H9 (cell line): ENCODE results near the gene NCAM1. TPM values are rescaled to one million over a fixed set of nuclear protein-coding genes. Genes with fewer than 3 reads are reported as not detected.

Experiments
- DNase-seq: peaks from one replicate; pipeline ENCODE4 v3.0.0-alpha.2; 2017
- H2AFZ ChIP-seq: one replicate; pipeline ENCODE4 v1.6.1; 2013; ENCODE audit warnings: mild to moderate bottlenecking, low read length, control low read depth, moderate library complexity
- H2AK5ac ChIP-seq: 2 replicates; pipeline ENCODE4 v1.6.1; 2013; ENCODE audit warnings: low read length, control low read depth, mixed read lengths; ENCODE audit not compliant: insufficient read length
- H2BK120ac ChIP-seq: one replicate; pipeline ENCODE4 v1.6.1; 2013; ENCODE audit warnings: low read depth, mild to moderate bottlenecking, low read length, control low read depth, inconsistent platforms; ENCODE audit not compliant: poor library complexity, severe bottlenecking
- H2BK12ac ChIP-seq: 2 replicates; pipeline ENCODE4 v1.6.1; 2013; ENCODE audit warnings: low read length, control low read depth, mixed read lengths, low read depth; ENCODE audit not compliant: insufficient read length
- H2BK15ac ChIP-seq: 2 replicates; pipeline ENCODE4 v1.6.1; 2013; ENCODE audit warnings: low read depth, low read length, control low read depth
- H2BK20ac ChIP-seq: one replicate; pipeline ENCODE4 v1.6.1; 2013; ENCODE audit warnings: low read depth, mild to moderate bottlenecking, low read length, control low read depth, inconsistent platforms; ENCODE audit not compliant: poor library complexity, severe bottlenecking
- H2BK5ac ChIP-seq: 2 replicates; pipeline ENCODE4 v1.6.1; 2013; ENCODE audit warnings: low read length, control low read depth, mixed read lengths; ENCODE audit not compliant: insufficient read length
- H3K14ac ChIP-seq: 2 replicates; pipeline ENCODE4 v1.6.1; 2013; ENCODE audit warnings: low read length, control low read depth; ENCODE audit not compliant: insufficient read depth
- H3K18ac ChIP-seq: 2 replicates; pipeline ENCODE4 v1.6.1; 2013; ENCODE audit warnings: low read depth, mild to moderate bottlenecking, mixed read lengths, low read length, control low read depth; ENCODE audit not compliant: insufficient read length
- H3K23ac ChIP-seq: 2 replicates; pipeline ENCODE4 v1.6.1; 2013; ENCODE audit warnings: low read length, control low read depth, mixed read lengths, low read depth; ENCODE audit not compliant: insufficient read length
- H3K23me2 ChIP-seq: 2 replicates; pipeline ENCODE4 v1.6.1; 2013; ENCODE audit warnings: low read depth, mild to moderate bottlenecking, mixed read lengths, low read length, control low read depth; ENCODE audit not compliant: insufficient read length, poor library complexity, severe bottlenecking
- H3K27ac ChIP-seq: 2 replicates; pipeline ENCODE4 v1.5.1; 2013; ENCODE audit warnings: low read length, control low read depth, mixed read lengths, low read depth; ENCODE audit not compliant: insufficient read length
- H3K27me3 ChIP-seq: 2 replicates; pipeline ENCODE4 v1.6.1; 2013; ENCODE audit warnings: low read length, control low read depth, inconsistent platforms; ENCODE audit not compliant: insufficient read depth
- H3K4ac ChIP-seq: 2 replicates; pipeline ENCODE4 v1.6.1; 2013; ENCODE audit warnings: low read depth, mild to moderate bottlenecking, control low read depth, inconsistent platforms, low read length, moderate library complexity
- H3K4me1 ChIP-seq: 2 replicates; pipeline ENCODE4 v1.6.1; 2013; ENCODE audit warnings: low read length, control low read depth, inconsistent platforms; ENCODE audit not compliant: insufficient read depth
- H3K4me2 ChIP-seq: 2 replicates; pipeline ENCODE4 v1.6.1; 2013; ENCODE audit warnings: low read length, control low read depth, mixed read lengths; ENCODE audit not compliant: insufficient read length, insufficient read depth
- H3K56ac ChIP-seq: 2 replicates; pipeline ENCODE4 v1.6.1; 2013; ENCODE audit warnings: low read depth, mild to moderate bottlenecking, mixed read lengths, low read length, control low read depth; ENCODE audit not compliant: insufficient read length
- H3K79me1 ChIP-seq: 2 replicates; pipeline ENCODE4 v1.6.1; 2013; ENCODE audit warnings: low read depth, mild to moderate bottlenecking, moderate library complexity, low read length, control low read depth, inconsistent platforms; ENCODE audit not compliant: insufficient read depth, poor library complexity, severe bottlenecking
- H3K79me2 ChIP-seq: 2 replicates; pipeline ENCODE4 v1.6.1; 2013; ENCODE audit warnings: low read length, control low read depth, inconsistent platforms; ENCODE audit not compliant: insufficient read depth
- H3K9ac ChIP-seq: 2 replicates; pipeline ENCODE4 v1.6.1; 2013; ENCODE audit warnings: low read length, control low read depth, mixed read lengths; ENCODE audit not compliant: insufficient read length; ENCODE audit errors: extremely low read depth
- H3K9me3 ChIP-seq: one replicate; pipeline ENCODE4 v1.6.1; 2013; ENCODE audit warnings: low read depth, low read length, inconsistent platforms; ENCODE audit not compliant: control insufficient read depth
- H3T11ph ChIP-seq: one replicate; pipeline ENCODE4 v1.6.1; 2013; ENCODE audit warnings: mild to moderate bottlenecking, low read length, control low read depth, inconsistent platforms
- H4K20me1 ChIP-seq: one replicate; pipeline ENCODE4 v1.6.1; 2013; ENCODE audit not compliant: control insufficient read depth, insufficient read length, insufficient read depth
- H4K5ac ChIP-seq: 2 replicates; pipeline ENCODE4 v1.6.1; 2013; ENCODE audit warnings: low read depth, mild to moderate bottlenecking, mixed read lengths, low read length, control low read depth; ENCODE audit not compliant: insufficient read length
- H4K8ac ChIP-seq: replicated peaks from 2 replicates; pipeline ENCODE4 v1.6.1; 2013; ENCODE audit warnings: low read length, control low read depth, mixed read lengths, low read depth; ENCODE audit not compliant: insufficient read length
- H4K91ac ChIP-seq: 2 replicates; pipeline ENCODE4 v1.6.1; 2013; ENCODE audit warnings: low read depth, mild to moderate bottlenecking, moderate library complexity, mixed read lengths, low read length, control low read depth; ENCODE audit not compliant: insufficient read length
- H3K27ac Mint-ChIP-seq, 3 experiments: 2 replicates in 2 of 3; 3 replicates in 1 of 3; pipeline ENCODE4 v1.8.0; 2020 to 2021; ENCODE audit warnings: mixed read lengths in 3 of 3, mild to moderate bottlenecking in 1 of 3, moderate library complexity in 1 of 3
- H3K27me3 Mint-ChIP-seq: 2 replicates; pipeline ENCODE4 v1.8.0; 2021; ENCODE audit warnings: low read depth, mild to moderate bottlenecking, moderate library complexity, mixed read lengths
- H3K36me3 Mint-ChIP-seq, 3 experiments: 2 replicates in 2 of 3; 3 replicates in 1 of 3; pipeline ENCODE4 v1.8.0; 2020 to 2021; ENCODE audit warnings: low read depth in 3 of 3, mixed read lengths in 3 of 3; ENCODE audit not compliant: insufficient read depth in 1 of 3
- H3K4me1 Mint-ChIP-seq, 2 experiments: 2 replicates each; pipeline ENCODE4 v1.8.0; 2020; ENCODE audit warnings: mixed read lengths in 2 of 2
- H3K4me3 Mint-ChIP-seq, 2 experiments: 2 replicates in 1 of 2; 3 replicates in 1 of 2; pipeline ENCODE4 v1.8.0; 2020 to 2021; ENCODE audit warnings: mild to moderate bottlenecking in 2 of 2, mixed read lengths in 2 of 2, moderate library complexity in 1 of 2
- H3K9me3 Mint-ChIP-seq, 2 experiments: 2 replicates in 1 of 2; 3 replicates in 1 of 2; pipeline ENCODE4 v1.8.0; 2020; ENCODE audit warnings: mild to moderate bottlenecking in 2 of 2, mixed read lengths in 2 of 2, moderate library complexity in 1 of 2
- CTCF ChIP-seq: fragments of 200-600 bp; sonication (generic); conservative IDR thresholded peaks from 3 replicates; pipeline ENCODE4 v1.8.0; 2021; ENCODE audit warnings: antibody characterized with exemption, mild to moderate bottlenecking
- WGBS: extraction: QIAGEN DNeasy Blood & Tissue Kit; methylation state at CpG from one replicate; pipeline ENCODE4 v1.1.7; 2013; ENCODE audit warnings: missing lambda C conversion rate, low lambda C conversion rate, mixed read lengths; ENCODE audit not compliant: insufficient read length; ENCODE audit errors: extremely low coverage; 5-methylcytosine and 5-hydroxymethylcytosine counted together
- total RNA-seq: library from RNA; stranded (reverse); gene quantifications from 2 replicates; pipeline ENCODE4 v1.2.1, GENCODE V29; 2021

Gene NCAM1
- total RNA-seq, 1 experiment from 2014 or later, result 2.5 TPM

- DNase-seq, result no peak
- Mint-ChIP-seq H3K36me3 (peaks cover 0 to 2% (median 0%) of the 10 kb centered on the region in 3 experiments; a peak in 2 of 7 replicates), H3K9me3 (no peaks in the 10 kb centered on the region; a peak in 1 of 5 replicates), H3K4me1 (peaks cover 5 to 11% of the 10 kb centered on the region in 2 experiments), H3K27me3 (no peaks in the 10 kb centered on the region; the same call in 1 of the 2 replicates), H3K4me3 (no peak overlapping the region), H3K27ac (no peak overlapping the region)
- Histone ChIP-seq H2AFZ (no peak overlapping the region), H4K91ac (no peak overlapping the region), H2BK12ac (no peak overlapping the region), H2BK5ac (no peak overlapping the region), H3T11ph (no peak overlapping the region), H3K18ac (no peak overlapping the region), H3K4ac (no peak overlapping the region), H3K9me3 (no peaks in the 10 kb centered on the region), H3K79me1 (no peaks in the 10 kb centered on the region), H3K27ac (no peak overlapping the region), H3K23ac (no peak overlapping the region), H3K79me2 (no peaks in the 10 kb centered on the region), H2BK120ac (no peak overlapping the region), H3K14ac (no peak overlapping the region), H3K27me3 (no peaks in the 10 kb centered on the region), H2BK20ac (no peak overlapping the region), H2BK15ac (no peak overlapping the region), H4K8ac (no peak overlapping the region), H4K20me1 (no peaks in the 10 kb centered on the region), H2AK5ac (no peak overlapping the region), H4K5ac (no peak overlapping the region), H3K4me2 (no peak overlapping the region), H3K56ac (no peak overlapping the region), H3K23me2 (no peaks in the 10 kb centered on the region), H3K4me1 (peaks cover 6% of the 10 kb centered on the region; the same call in 1 of the 2 replicates), H3K9ac (no peak overlapping the region)
- no peak for TF ChIP-seq CTCF
- WGBS, result no CpG with 5 or more reads among the region's 3 CpGs
Observed at GRCh38 chr11:113035708-113036107, 74.5 kb downstream of the NCAM1 start.
